ENCODE measurements around the gene CD44. TPM values are rescaled to one million over a fixed set of nuclear protein-coding genes. Genes with fewer than 3 reads are reported as not detected.

CD44 gene
- total RNA-seq, 1 experiment from 2014 or later: 15.9 TPM

- no peak for TF ChIP-seq EZH2 (IDR thresholded peaks at IDR 0.05; ENCODE audit: borderline replicate concordance, low read depth, low read length, poor library complexity, severe bottlenecking)
- peak; percentile 27; the same call in 1 of the 2 replicates for TF ChIP-seq CTCF (conservative IDR thresholded peaks at IDR 0.05; ENCODE audit: low read depth, low read length)
- Histone ChIP-seq H3K4me3 (ENCODE audit: low read depth, low read length, poor library complexity, severe bottlenecking) (no peak overlapping the region), H3K27me3 (replicated peaks; ENCODE audit: insufficient read depth, low read depth, low read length, poor library complexity) (peaks cover 8% of the 10 kb centered on the region), H3K9me3 (ENCODE audit: low read depth, low read length, poor library complexity, severe bottlenecking) (no peaks in the 10 kb centered on the region), H3K4me1 (ENCODE audit: insufficient read depth, low read length, poor library complexity, severe bottlenecking) (no peaks in the 10 kb centered on the region), H3K36me3 (ENCODE audit: insufficient read depth, low read length, poor library complexity, severe bottlenecking) (no peaks in the 10 kb centered on the region), H3K27ac (ENCODE audit: low read depth, low read length, poor library complexity, severe bottlenecking) (no peak overlapping the region)
- DNase-seq (ENCODE audit: low spot score): no peak
- no TSS peak for BruUV-seq (replicated peaks)
- intact Hi-C loops (cut with micrococcal nuclease; ENCODE audit: unreplicated experiment): no loop called here
- POLR2A ChIA-PET (ENCODE audit: low non-redundant PET): no interaction called here
- CTCF ChIA-PET: no interaction called here
Measured at GRCh38 chr11:35163702-35164496, 24.9 kb downstream of the CD44 start.

DNA sequence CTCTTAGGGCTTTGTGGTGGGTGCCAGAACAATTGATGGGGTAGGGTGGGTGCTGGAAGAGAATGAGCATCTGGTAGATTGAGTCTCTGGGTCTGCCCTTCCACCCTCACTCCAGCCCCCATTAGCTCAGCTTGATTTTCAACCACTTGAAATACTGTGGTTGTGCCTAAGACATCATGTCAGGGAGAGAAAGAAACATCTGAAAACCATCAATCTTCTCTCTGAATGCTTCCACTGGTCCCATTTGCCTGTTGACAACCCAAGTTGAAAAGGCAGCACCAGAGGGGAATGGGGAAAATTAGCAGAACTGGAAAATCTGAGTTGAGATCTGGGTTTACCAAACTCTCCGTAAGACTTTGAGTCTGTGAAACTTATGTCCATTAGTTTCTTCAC, 26.1 kb downstream of the CD44 start:
- Histone ChIP-seq H3K36me3 (ENCODE audit: insufficient read depth, low read length, poor library complexity, severe bottlenecking) (no peaks in the 10 kb centered on the region), H3K27me3 (replicated peaks; ENCODE audit: insufficient read depth, low read depth, low read length, poor library complexity) (peaks cover 8% of the 10 kb centered on the region), H3K4me3 (ENCODE audit: low read depth, low read length, poor library complexity, severe bottlenecking) (no peak overlapping the region), H3K4me1 (ENCODE audit: insufficient read depth, low read length, poor library complexity, severe bottlenecking) (no peaks in the 10 kb centered on the region), H3K27ac (ENCODE audit: low read depth, low read length, poor library complexity, severe bottlenecking) (no peak overlapping the region), H3K9me3 (ENCODE audit: low read depth, low read length, poor library complexity, severe bottlenecking) (no peaks in the 10 kb centered on the region)
- no peak for DNase-seq (ENCODE audit: low spot score)
- BruUV-seq (replicated peaks): no TSS peak
- TF ChIP-seq EZH2 (IDR thresholded peaks at IDR 0.05; ENCODE audit: borderline replicate concordance, low read depth, low read length, poor library complexity, severe bottlenecking): no peak
- no peak for TF ChIP-seq CTCF (conservative IDR thresholded peaks at IDR 0.05; ENCODE audit: low read depth, low read length)
- intact Hi-C loops (cut with micrococcal nuclease; ENCODE audit: unreplicated experiment): no loop called here
- ChIA-PET POLR2A (ENCODE audit: low non-redundant PET) (no interaction called here), CTCF (no interaction called here)

GRCh38 chr11:35165423-35166368, 26.7 kb downstream of the CD44 start:
- Histone ChIP-seq H3K4me3 (ENCODE audit: low read depth, low read length, poor library complexity, severe bottlenecking) (no peak overlapping the region), H3K27ac (ENCODE audit: low read depth, low read length, poor library complexity, severe bottlenecking) (no peak overlapping the region)
- no TSS peak for BruUV-seq (replicated peaks)

More at GRCh38 chr11:35165423-35166368, 26.7 kb downstream of the CD44 start:
- POLR2A ChIA-PET (ENCODE audit: low non-redundant PET): no interaction called here
- CTCF ChIA-PET: no interaction called here
- Histone ChIP-seq H3K36me3 (ENCODE audit: insufficient read depth, low read length, poor library complexity, severe bottlenecking) (no peaks in the 10 kb centered on the region), H3K9me3 (ENCODE audit: low read depth, low read length, poor library complexity, severe bottlenecking) (no peaks in the 10 kb centered on the region), H3K4me1 (ENCODE audit: insufficient read depth, low read length, poor library complexity, severe bottlenecking) (no peaks in the 10 kb centered on the region), H3K27me3 (replicated peaks; ENCODE audit: insufficient read depth, low read depth, low read length, poor library complexity) (peaks cover 3% of the 10 kb centered on the region)
- DNase-seq (ENCODE audit: low spot score): no peak
- intact Hi-C loops (cut with micrococcal nuclease; ENCODE audit: unreplicated experiment): no loop called here
- TF ChIP-seq EZH2 (IDR thresholded peaks at IDR 0.05; ENCODE audit: borderline replicate concordance, low read depth, low read length, poor library complexity, severe bottlenecking) (no peak), CTCF (conservative IDR thresholded peaks at IDR 0.05; ENCODE audit: low read depth, low read length) (no peak)

Data from A673 (cell line).